Hematopoietic multipotent progenitor cell treated with erythropoietin and hydrocortisone succinate and interleukin-3 and kit ligand, for 4 days (in vitro differentiated cells): ENCODE data around the gene METTL24.
"Not testable (repeated sequence)": the region's sequence is repeated elsewhere in the genome, so short reads cannot be mapped to it uniquely, and the experiment has no call there.

ENCODE experiments used
- DNase-seq: peaks from one replicate; pipeline ENCODE4 v3.0.0-alpha.2; 2015

Gene METTL24

GRCh38 chr6:110309432-110309831, 48.7 kb downstream of the METTL24 start:
- not testable (repeated sequence) for DNase-seq

- peak; percentile 31 for DNase-seq
Observed at GRCh38 chr6:110307368-110307767, 50.8 kb downstream of the METTL24 start.

DNA sequence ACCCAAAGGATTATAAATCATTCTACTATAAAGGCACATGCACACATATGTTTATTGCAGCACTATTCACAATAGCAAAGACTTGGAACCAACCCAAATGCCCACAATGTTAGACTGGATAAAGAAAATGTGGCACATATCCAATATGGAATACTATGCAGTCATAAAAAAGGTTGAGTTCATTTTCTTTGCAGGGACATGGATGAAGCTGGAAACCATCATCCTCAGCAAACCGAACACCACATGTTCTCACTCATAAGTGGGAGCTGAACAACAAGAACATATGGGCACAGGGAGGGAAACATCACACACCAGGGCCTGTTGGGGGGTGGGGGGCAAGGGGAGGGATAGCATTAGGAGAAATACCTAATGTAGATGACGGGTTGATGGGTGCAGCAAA, 52.3 kb downstream of the METTL24 start:
- DNase-seq: not testable (repeated sequence)

DNA sequence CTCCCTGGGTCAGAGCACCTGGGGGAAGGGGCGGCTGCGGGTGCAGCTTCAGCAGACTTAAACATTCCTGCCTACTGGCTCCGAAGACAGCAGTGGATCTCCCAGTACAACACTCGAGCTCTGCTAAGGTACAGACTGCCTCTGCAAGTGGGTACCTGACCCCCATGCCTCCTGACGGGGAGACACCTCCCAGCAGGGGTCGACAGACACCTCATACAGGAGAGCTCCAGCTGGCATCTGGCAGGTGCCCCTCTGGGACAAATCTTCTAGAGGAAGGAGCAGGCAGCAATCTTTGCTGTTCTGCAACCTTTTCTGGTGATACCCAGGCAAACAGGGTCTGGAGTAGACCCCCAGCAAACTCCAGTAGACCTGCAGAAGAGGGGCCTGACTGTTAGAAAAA, 54.5 kb downstream of the METTL24 start:
- not testable (repeated sequence) for DNase-seq

DNA sequence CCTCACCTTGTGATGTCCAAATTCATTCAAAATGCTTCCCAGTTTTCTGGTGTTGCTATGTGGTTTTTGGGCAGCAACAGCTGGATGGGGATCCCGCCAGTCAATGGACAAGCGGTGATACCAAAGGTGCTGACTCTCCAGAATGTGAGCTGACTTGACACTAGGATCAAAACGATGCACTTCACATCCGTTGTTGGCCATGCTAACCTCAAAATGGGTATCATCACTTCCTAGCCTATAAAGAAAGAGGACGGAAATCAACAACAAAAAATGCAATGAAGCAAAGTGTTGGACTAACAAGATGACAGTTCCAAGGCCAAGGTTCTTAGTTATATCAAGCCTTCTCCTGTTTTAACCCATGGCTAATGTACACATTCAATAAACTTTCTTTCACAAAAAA, 59.2 kb downstream of the METTL24 start:
- no peak for DNase-seq

GRCh38 chr6:110298411-110298810, 59.7 kb downstream of the METTL24 start:
- DNase-seq: no peak

GRCh38 chr6:110296241-110297025, 61.7 kb downstream of the METTL24 start:
- peak; percentile 38 for DNase-seq

DNA sequence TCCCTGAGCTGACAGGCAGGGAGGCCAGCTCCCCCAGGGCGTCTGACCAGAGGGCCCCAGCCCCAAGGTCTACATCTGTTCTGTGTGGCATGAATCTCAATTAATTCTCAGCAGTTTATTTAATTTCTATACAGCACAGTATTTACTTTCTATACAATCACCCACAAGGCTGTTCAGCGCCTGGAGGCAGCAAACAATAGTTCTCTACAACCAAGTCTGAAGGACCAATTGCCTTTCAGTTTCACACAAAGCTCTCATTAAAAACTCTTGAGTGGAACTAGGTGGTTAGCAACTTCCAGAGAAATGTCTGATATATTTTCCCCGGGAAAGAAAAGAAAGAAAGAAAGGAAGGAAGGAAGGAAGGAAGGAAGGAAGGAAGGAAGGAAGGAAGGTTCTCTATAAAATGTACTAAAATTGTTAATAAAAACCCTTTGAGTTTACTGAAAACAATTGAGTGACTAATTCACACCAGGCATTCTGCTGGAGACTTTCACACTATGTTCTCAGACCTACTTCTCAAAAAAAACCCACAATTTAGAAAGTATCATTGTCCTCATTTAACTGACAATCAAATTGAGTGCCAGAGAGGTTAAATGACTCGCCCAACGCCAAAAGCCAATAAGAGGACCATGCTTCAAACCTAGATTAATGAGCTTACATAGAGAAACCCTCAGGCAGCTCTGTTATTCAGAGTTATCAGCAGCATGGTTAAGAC, 62.5 kb downstream of the METTL24 start:
- DNase-seq: peak; percentile 10

DNA sequence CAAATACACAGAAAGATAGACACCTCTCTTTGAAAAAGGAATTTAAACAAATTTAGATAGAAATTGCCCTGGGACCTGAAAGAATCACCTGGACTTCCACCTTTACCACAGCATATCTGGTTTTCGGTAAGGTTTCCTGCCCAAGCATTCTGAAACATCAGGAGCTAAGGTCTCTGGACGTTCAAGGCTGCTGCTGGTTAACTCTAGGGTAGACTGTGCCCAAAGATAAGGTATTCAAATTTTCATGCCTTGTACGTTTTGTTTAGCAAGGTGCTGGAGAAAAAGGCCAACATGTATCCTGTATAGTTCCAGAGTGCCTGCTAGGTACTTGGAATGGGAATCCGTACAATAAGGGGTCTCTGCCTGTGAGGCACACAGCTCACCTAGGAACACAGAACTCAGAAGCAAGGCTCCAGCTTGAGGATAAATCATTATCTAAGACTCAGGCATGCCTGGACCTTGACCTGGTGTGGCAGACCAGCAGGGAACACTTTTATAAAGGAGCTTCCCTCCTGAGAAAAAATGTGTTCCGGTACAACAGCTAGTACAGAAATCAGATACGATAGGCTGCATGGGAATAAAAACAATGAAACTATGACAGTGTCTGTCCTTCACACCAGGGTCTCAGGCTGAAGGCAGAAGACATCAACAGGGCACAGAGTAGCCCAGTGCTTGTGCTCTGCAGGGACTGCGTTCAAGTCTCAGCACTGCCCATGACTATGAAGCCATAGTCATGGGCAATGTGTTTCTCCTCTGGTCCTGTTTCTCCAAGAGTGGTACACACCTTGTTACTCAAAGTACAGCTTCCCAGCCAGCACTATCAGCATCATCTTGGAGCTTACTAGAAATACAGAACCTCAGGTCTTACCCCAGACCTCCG, 70.4 kb downstream of the METTL24 start:
- DNase-seq: no peak

DNA sequence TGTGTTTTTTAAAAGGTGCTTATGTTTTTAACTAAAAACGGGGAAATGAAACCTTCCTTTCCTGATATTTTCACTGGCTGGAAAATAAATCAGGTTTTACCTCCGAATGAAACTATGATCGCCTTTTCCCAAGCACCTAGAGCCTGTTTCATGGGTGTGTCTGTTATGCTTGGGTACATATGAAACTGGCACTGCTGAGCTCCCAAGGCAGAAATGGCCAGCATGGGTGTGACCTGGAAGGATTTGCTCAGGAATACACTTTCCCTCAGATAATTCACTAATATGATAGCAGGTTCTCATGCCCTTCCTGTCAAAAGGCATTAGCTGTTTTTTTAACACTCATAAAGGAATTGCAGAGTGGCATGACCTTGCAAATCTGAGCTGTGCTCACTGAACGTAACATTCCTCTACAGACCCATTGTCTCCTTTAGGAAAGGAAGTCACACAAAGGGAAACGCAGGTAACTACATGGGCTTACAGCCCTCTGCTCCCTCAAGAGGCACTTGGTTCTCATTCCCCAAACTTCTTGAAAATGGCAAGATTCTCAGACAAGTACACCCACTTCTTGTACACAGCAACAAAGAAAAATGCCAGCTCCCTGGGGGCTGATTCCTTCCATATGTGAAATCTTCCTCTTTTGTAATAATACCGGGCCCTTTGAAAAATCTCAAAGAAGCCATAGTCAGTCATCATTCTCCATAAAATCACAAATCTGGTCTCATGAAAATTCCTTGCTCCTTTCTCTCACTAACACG, 72.7 kb downstream of the METTL24 start:
- DNase-seq: no peak

- DNase-seq: no peak
Observed at GRCh38 chr6:110284855-110285254, 73.3 kb downstream of the METTL24 start.

GRCh38 chr6:110283657-110284056, 74.5 kb downstream of the METTL24 start:
- DNase-seq: no peak

DNA sequence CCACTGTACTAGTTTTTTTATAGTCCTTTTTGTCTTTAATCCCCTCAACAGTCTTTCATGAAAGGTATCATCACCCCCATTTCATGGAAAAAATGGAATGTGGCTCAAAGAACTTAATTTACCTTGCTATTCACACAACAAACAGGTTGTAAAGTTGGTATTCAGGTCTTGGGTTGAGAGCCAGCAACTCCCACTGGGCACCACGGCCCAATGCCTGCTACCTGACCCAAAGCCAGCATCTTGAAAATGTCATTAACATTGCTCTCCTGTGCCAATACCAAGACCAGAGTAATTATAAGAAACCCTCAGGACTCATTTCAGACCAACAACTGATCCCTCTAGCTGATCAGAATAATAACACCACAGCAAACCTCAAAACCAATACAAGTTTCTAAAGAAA, 75.7 kb downstream of the METTL24 start:
- no peak for DNase-seq

DNA sequence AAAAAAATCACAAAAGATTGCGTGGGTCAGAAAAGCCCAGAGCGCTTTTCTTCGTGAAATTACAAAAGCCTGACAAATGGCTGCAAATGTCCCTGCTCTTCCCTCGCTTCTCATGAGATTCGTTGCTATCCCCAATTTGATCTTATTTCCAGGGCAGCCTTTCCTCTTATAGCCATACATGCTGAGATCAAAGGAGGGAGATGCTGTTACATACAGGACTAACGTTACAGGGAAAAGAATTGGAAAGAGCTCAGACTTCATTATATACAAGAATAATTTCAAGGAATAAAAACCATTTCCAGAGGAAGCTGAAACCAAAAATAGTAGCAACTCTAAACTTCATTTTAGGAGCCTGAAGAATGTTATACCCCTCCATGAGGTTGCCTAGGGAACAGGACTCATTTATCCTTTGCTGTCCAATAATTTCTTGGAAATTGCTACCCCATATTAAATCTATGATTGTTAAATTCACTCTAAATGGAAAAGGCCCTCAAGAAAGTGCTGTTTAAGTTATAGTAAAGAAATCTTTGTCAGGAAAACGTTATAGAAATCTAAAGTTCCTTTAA, 81.0 kb downstream of the METTL24 start:
- DNase-seq: no peak

- not testable (repeated sequence) for DNase-seq
Observed at GRCh38 chr6:110272781-110273180, 85.4 kb downstream of the METTL24 start.

DNA sequence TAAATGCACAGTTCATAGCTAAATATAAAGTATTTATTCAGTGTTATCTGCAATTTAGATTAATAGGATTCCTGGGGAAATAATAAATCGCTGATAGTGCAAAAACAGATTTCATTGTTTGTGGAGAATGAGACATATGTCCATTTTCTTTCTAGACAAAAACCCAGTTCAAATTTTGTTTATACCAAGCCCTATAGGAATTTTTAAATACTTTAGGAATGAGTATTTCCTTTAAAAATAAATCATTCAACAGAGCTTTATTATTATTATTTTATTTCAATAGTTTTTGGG, 86.5 kb downstream of the METTL24 start:
- no peak for DNase-seq

DNA sequence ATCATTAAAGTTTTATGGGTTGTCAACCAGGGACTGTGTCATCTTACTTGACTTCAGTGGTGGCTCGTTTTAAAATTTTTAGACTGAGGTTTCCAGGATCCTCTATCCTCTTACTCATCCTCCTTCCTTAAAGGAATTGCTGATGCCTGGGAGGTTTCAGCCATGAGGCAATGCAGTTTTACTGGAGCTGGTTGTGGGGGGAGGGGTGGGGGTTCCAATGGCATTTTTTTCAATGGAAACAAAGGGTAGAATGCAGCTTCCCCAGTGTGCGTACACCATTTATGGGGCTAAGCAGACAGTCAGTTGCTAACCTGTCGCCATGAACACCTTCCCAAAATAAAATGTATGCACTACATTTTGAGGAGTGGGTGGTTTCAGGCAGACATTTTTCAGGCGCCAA, 88.0 kb downstream of the METTL24 start:
- DNase-seq: no peak

DNA sequence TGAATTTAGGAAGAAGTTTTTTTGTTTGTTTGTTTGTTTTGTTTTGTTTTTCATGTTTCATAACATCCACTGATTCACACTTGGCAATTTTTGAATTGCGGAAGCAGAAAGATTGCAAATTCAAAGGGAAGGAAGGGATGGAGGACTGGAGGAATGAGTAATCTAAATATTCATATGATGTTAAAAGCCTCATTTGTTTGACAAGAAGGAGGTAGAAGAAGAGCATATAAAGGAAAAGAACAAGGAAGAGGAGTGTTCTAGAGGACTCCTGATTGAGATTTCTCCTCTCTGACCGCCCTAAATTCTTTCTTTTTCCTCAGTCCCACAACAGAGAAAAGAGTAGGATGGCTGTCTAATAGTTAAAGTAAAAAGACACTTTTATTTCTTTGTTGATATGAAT, 88.5 kb downstream of the METTL24 start:
- no peak for DNase-seq

DNA sequence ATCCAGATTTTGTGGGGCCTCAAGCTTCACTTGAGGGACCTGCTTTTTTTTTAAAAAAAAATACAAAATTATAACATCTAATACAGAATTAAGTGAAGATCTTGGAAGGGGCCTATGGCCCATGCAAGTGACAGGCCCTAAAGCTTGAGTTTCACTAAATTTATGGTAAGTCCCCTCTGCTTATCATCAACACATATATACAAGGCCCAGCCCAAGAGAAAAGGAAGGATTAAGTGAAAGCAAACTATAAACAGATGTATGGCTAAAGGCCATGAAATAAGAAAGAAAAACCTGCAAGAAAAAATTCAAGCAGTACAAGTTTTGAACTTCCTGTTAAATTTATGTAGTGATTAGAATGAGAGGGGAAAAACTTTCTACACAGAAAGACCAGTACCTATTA, 91.2 kb downstream of the METTL24 start:
- DNase-seq: no peak

DNA sequence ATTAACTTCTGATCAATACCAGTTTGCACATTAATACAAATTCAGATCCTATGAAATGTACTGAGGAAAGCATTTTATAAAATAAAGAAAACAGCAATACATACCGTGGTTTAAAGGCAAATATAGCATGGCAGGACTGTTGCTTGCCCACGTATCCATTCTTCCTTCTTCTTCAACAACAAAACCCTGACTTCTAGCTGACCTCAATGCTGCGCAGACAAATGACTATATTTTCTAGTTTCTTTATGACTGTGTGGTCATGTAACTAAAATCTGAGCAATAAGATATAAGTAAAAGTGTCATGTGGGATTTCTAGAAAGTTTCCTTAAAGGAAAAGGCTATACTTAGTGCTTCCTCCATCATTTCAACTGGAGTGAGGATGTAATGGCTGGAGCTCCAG, 92.9 kb downstream of the METTL24 start:
- no peak for DNase-seq

- DNase-seq: no peak
Observed at GRCh38 chr6:110256366-110256765, 101.8 kb downstream of the METTL24 start.

GRCh38 chr6:110255211-110255750, 102.9 kb downstream of the METTL24 start:
- DNase-seq: peak; percentile 61
